ENCODE results near the gene MRPL36. TPM values are rescaled to one million over a fixed set of nuclear protein-coding genes. Genes with fewer than 3 reads are reported as not detected.

MRPL36 gene
- total RNA-seq, 1 donor from 2014 or later: 28.7 TPM

DNA sequence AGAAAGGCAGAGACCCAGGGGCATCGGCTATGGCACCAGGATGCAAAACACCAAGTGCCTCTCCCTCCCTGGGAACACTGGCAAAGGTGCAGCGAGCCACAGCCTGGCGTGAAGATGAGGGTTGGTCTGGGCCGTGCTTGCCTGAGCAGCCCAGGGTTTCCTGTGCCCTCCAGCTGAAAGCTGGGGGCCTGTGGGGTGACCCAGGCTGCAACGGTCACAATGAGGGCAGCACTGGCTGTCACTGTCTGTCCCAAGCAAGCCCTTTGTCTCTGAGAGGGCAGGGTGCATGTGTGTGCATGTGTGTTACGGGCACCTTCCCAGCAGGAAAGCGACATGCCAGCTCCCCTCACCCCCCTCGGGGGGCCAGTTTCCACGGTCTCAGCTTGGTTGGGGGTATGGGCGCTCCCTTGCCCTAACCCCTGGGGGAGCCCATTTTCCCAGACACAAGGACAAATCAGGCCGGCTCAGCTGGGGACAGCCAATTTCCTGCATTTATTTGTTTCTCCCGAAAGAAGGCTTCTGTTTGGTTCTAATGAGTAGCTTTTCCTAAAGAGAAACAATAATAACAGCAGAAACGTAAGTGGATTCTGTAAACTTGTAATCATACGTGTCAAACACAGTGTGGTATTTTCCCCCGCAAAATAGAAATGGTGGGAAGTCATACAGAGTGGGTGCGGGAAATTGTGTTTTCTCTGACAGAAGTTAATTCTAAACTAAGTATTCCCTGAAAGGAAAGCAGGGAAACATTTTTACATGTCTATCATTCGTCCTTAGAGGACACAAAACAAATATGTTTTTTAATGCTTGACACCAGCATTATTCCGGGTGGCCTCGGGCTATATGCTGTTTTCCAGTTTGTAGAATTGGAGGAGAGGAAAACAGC lies 21.3 kb downstream of the MRPL36 start:
- Histone ChIP-seq H3K9me3 (ENCODE audit: control insufficient read depth in 3 of 3, low read length in 3 of 3) (no peaks in the 10 kb centered on the region), H3K9ac (ENCODE audit: low read depth in 1 of 3, low read length in 3 of 3) (no peak overlapping the region)

DNA sequence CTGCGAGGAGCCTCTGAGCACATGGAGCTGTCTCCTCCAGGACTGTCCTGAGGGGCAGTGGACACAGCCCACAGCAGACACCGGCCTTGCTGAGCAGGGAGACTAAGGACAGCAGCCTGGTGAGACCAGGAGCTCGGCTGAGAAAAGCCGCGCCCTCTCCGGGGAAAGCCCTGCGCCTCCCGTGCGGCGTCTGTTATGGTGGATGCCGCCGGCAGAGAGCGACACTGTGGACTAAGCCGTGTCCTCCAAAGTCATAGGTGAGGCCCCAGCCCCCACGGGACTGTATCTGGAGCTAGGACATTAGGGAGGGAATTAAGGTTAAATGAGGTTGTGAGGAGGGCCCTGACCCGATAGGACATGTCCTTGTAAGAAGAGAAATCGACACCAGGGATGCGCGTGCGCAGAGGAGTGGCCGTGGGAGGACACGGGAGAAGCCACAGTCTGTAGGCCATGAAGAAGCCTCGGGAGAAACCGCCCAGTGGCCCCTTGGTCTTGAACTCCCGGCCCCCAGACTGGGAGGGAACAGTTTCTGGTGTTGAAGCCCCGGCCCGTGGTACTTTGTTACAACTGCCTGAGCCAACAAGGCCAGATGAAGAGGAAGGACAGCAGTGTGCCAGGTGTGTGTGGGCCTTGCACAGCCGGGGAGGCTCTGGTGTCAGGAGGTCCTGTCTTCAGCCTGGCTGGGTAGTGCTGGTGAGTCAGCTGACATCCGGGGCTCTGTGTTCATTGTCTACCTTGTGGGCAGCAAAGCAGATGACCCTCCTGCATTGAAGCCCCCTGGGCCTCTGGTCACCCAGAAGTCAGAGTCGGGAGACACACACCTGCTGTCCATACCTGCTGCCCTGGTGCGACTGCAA lies 22.1 kb downstream of the MRPL36 start:
- Histone ChIP-seq H3K9me3 (ENCODE audit: control insufficient read depth in 3 of 3, low read length in 3 of 3) (no peaks in the 10 kb centered on the region), H3K27me3 (ENCODE audit: control insufficient read depth in 3 of 3, insufficient read depth in 3 of 3, low read length in 3 of 3) (peaks cover 1 to 3% (median 2%) of the 10 kb centered on the region in 3 donors), H3K4me3 (ENCODE audit: low read length in 3 of 3) (no peak overlapping the region), H3K36me3 (ENCODE audit: control insufficient read depth in 3 of 3, insufficient read depth in 3 of 3, low read length in 3 of 3) (no peaks in the 10 kb centered on the region), H3K27ac (ENCODE audit: low read depth, low read length) (no peak overlapping the region), H3K4me1 (ENCODE audit: control insufficient read depth in 3 of 3, insufficient read depth in 3 of 3, low read length in 3 of 3) (no peaks in the 10 kb centered on the region), H3K9ac (ENCODE audit: low read depth in 1 of 3, low read length in 3 of 3) (no peak overlapping the region)

More for the DNA sequence above, 21.3 kb downstream of the MRPL36 start:
- Histone ChIP-seq H3K27me3 (ENCODE audit: control insufficient read depth in 3 of 3, insufficient read depth in 3 of 3, low read length in 3 of 3) (peaks cover 0 to 5% (median 3%) of the 10 kb centered on the region in 3 donors), H3K27ac (ENCODE audit: low read depth, low read length) (no peak overlapping the region), H3K36me3 (ENCODE audit: control insufficient read depth in 3 of 3, insufficient read depth in 3 of 3, low read length in 3 of 3) (no peaks in the 10 kb centered on the region), H3K4me3 (ENCODE audit: low read length in 3 of 3) (no peak overlapping the region), H3K4me1 (ENCODE audit: control insufficient read depth in 3 of 3, insufficient read depth in 3 of 3, low read length in 3 of 3) (no peaks in the 10 kb centered on the region)

DNA sequence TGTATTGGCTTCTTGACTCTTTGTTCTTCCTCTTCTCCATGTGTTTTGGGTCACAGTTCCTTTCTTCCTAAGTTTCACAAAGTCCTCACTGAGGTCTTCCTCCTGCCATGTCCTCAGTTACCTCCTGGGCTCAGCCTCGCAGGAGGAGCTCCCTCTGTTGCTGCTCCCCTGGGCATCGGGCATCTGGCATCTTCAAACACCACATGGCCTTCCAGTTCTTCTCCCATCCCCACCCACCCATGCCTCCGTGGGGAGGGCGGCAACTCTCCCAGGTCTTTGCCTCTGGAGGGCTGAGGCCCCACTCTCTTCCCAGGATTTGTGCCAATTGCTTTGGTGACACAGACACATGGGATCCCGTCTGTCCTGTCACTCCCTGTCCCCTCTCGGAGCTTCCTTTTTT lies 22.8 kb downstream of the MRPL36 start:
- Histone ChIP-seq H3K36me3 (ENCODE audit: control insufficient read depth in 3 of 3, insufficient read depth in 3 of 3, low read length in 3 of 3) (no peaks in the 10 kb centered on the region), H3K27ac (ENCODE audit: low read depth, low read length) (no peak overlapping the region), H3K27me3 (ENCODE audit: control insufficient read depth in 3 of 3, insufficient read depth in 3 of 3, low read length in 3 of 3) (peaks cover 2 to 3% (median 3%) of the 10 kb centered on the region in 3 donors), H3K4me3 (ENCODE audit: low read length in 3 of 3) (no peak overlapping the region), H3K9ac (ENCODE audit: low read depth in 1 of 3, low read length in 3 of 3) (no peak overlapping the region), H3K9me3 (ENCODE audit: control insufficient read depth in 3 of 3, low read length in 3 of 3) (no peaks in the 10 kb centered on the region), H3K4me1 (ENCODE audit: control insufficient read depth in 3 of 3, insufficient read depth in 3 of 3, low read length in 3 of 3) (no peaks in the 10 kb centered on the region)

GRCh38 chr5:1772634-1773033 lies 27.0 kb downstream of the MRPL36 start:
- Histone ChIP-seq H3K9me3 (ENCODE audit: control insufficient read depth in 3 of 3, low read length in 3 of 3) (no peaks in the 10 kb centered on the region), H3K9ac (ENCODE audit: low read depth in 1 of 3, low read length in 3 of 3) (no peak overlapping the region), H3K36me3 (ENCODE audit: control insufficient read depth in 3 of 3, insufficient read depth in 3 of 3, low read length in 3 of 3) (no peaks in the 10 kb centered on the region), H3K4me1 (ENCODE audit: control insufficient read depth in 3 of 3, insufficient read depth in 3 of 3, low read length in 3 of 3) (no peaks in the 10 kb centered on the region), H3K4me3 (ENCODE audit: low read length in 3 of 3) (no peak overlapping the region), H3K27ac (ENCODE audit: low read depth, low read length) (no peak overlapping the region), H3K27me3 (ENCODE audit: control insufficient read depth in 3 of 3, insufficient read depth in 3 of 3, low read length in 3 of 3) (peaks cover 5 to 10% (median 8%) of the 10 kb centered on the region in 3 donors)

DNA sequence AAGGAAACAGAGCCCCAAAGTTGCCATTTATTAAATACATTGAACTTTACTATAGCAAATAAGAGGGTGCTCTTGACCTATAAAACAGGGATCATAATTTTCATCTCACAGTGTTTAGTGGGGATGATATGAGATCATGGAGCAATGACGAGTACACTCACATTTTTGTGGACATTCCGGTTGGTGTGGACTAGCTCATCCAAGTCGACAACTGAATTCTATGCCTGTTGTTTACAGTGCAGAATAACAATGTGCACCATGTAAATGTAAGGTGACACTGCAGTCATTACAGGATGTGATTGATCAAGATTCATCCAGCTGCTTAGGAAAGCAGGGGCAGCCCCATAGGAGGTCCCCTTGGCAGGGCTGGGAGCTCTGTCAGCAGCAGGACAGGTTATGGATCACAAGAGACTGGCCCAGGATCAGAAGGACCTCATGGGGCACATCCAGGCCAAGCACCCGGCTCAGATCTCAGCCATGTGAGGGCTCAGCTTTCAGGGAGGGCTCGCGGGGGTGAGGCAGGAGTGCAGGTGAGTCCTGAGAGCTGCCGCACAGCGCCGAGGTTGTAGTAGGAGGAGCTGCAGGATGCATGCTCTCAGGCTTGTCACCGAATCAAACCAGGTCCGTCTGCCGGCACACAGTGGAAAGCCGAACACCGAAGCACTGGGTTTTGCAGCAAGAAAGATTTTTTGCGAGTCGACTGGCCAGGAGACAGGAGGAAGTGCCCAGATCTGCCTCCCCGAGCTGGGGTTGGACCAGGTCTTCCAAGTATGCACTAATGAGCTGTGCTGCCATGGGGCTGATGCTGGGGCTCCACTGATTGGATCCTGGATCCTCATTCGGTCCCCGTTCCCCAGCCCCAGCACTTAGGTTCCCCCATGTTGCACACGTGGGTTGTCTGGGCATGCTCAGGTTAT lies 28.2 kb downstream of the MRPL36 start:
- no peak overlapping the region for H3K27ac ChIP-seq (ENCODE audit: low read depth, low read length)
- no peaks in the 10 kb centered on the region for H3K4me1 ChIP-seq (ENCODE audit: control insufficient read depth in 3 of 3, insufficient read depth in 3 of 3, low read length in 3 of 3)
- no peak overlapping the region for H3K9ac ChIP-seq (ENCODE audit: low read depth in 1 of 3, low read length in 3 of 3)
- peaks cover 8 to 15% (median 10%) of the 10 kb centered on the region in 3 donors for H3K27me3 ChIP-seq (ENCODE audit: control insufficient read depth in 3 of 3, insufficient read depth in 3 of 3, low read length in 3 of 3)
- no peaks in the 10 kb centered on the region for H3K36me3 ChIP-seq (ENCODE audit: control insufficient read depth in 3 of 3, insufficient read depth in 3 of 3, low read length in 3 of 3)
- no peaks in the 10 kb centered on the region for H3K9me3 ChIP-seq (ENCODE audit: control insufficient read depth in 3 of 3, low read length in 3 of 3)
- H3K4me3 ChIP-seq (ENCODE audit: low read length in 3 of 3): no peak overlapping the region

DNA sequence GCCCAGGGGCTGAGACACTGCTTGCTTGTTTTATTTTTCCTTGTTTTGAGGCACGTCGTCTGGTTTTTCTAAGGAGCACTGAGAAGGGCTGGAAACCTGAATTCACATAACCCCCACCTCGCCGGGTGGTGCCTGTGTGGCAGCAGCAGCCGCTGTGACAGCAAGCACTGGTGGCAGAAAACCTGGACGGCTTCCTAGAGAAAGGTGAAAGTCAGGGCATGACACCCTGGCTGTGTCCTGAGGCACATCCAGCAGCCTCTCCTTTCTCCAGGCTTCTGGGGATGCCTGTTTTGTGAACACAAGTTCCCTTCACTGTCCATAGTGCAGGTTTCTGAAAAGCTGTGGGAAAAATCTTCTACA lies 29.2 kb downstream of the MRPL36 start:
- Histone ChIP-seq H3K36me3 (ENCODE audit: control insufficient read depth in 3 of 3, insufficient read depth in 3 of 3, low read length in 3 of 3) (no peaks in the 10 kb centered on the region), H3K4me3 (ENCODE audit: low read length in 3 of 3) (no peak overlapping the region), H3K4me1 (ENCODE audit: control insufficient read depth in 3 of 3, insufficient read depth in 3 of 3, low read length in 3 of 3) (no peaks in the 10 kb centered on the region), H3K9ac (ENCODE audit: low read depth in 1 of 3, low read length in 3 of 3) (no peak overlapping the region), H3K9me3 (ENCODE audit: control insufficient read depth in 3 of 3, low read length in 3 of 3) (no peaks in the 10 kb centered on the region), H3K27ac (ENCODE audit: low read depth, low read length) (no peak overlapping the region), H3K27me3 (ENCODE audit: control insufficient read depth in 3 of 3, insufficient read depth in 3 of 3, low read length in 3 of 3) (peaks cover 10 to 22% (median 16%) of the 10 kb centered on the region in 3 donors)

DNA sequence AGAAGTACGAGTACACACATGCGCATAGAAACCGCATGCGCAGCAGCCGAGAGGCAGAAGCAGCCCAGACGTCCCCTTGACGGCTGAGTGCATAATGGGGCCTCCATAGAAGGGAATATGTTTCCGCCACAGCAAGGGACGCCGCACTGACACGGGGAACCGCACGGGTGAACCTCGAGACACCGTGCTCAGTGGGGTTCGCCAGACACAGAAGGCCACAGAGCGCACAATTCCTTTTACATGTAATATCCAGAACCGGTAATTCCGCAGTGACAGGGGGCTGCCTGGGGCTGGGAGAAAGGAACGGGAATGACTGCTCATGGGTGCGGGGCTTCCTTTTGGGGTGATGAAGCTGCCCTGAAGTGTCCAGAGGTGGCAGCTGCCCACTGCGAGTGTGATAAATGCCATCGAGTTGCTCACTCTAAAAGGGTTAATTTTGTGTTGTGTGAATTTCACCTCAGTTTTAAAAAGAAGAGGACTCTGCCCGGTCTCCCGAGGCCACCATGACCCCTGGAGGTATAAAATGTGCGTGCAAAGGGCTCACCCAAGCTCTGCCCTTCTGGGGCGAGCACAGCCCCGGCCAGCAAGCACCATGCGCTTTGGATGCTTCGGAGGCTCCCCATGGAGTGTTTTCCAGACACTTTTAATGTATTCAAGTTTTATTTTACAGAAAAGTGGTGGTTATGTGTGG lies 29.7 kb downstream of the MRPL36 start:
- Histone ChIP-seq H3K9ac (ENCODE audit: low read depth in 1 of 3, low read length in 3 of 3) (no peak overlapping the region), H3K27me3 (ENCODE audit: control insufficient read depth in 3 of 3, insufficient read depth in 3 of 3, low read length in 3 of 3) (peaks cover 10 to 27% (median 21%) of the 10 kb centered on the region in 3 donors), H3K4me3 (ENCODE audit: low read length in 3 of 3) (no peak overlapping the region), H3K27ac (ENCODE audit: low read depth, low read length) (no peak overlapping the region), H3K4me1 (ENCODE audit: control insufficient read depth in 3 of 3, insufficient read depth in 3 of 3, low read length in 3 of 3) (no peaks in the 10 kb centered on the region), H3K9me3 (ENCODE audit: control insufficient read depth in 3 of 3, low read length in 3 of 3) (no peaks in the 10 kb centered on the region), H3K36me3 (ENCODE audit: control insufficient read depth in 3 of 3, insufficient read depth in 3 of 3, low read length in 3 of 3) (no peaks in the 10 kb centered on the region)

- H3K27ac ChIP-seq (ENCODE audit: low read depth, low read length): no peak overlapping the region
- no peak overlapping the region for H3K4me3 ChIP-seq (ENCODE audit: low read length in 3 of 3)
- H3K27me3 ChIP-seq (ENCODE audit: control insufficient read depth in 3 of 3, insufficient read depth in 3 of 3, low read length in 3 of 3): peaks cover 10 to 34% (median 29%) of the 10 kb centered on the region in 3 donors
- H3K4me1 ChIP-seq (ENCODE audit: control insufficient read depth in 3 of 3, insufficient read depth in 3 of 3, low read length in 3 of 3): no peaks in the 10 kb centered on the region
- no peaks in the 10 kb centered on the region for H3K36me3 ChIP-seq (ENCODE audit: control insufficient read depth in 3 of 3, insufficient read depth in 3 of 3, low read length in 3 of 3)
- no peaks in the 10 kb centered on the region for H3K9me3 ChIP-seq (ENCODE audit: control insufficient read depth in 3 of 3, low read length in 3 of 3)
- no peak overlapping the region for H3K9ac ChIP-seq (ENCODE audit: low read depth in 1 of 3, low read length in 3 of 3)
Observed at GRCh38 chr5:1769017-1769640, 30.5 kb downstream of the MRPL36 start.
